ENCODE results near the gene KAZALD1. TPM values are rescaled to one million over a fixed set of nuclear protein-coding genes. Genes with fewer than 3 reads are reported as not detected.
A peak's percentile ranks its signal among the peaks of the same experiment; 100 is the strongest.

Gene KAZALD1
- polyA plus RNA-seq, 2 of the 4 experiments (the other 2 are of a cell fraction), result 4.3 to 4.5 TPM

DNA sequence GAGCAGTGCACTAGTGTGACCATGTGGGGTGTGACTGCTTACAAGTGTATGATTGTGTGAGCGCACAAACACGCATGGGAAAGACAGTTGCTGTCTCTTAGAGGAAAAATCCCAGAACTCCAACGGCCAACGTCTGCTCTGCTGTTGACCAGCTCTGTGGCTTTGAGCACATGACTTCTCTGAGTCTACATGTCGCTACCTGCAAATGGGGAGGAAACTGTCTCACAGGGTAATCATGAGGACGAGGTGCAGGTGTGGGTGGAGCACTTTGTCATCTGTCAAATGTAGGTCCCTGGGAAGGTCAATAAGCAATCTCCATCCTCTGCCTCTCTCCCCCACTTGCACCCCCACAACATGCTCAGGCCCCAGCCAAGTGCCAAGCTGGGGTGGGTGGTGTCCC, 38.1 kb downstream of the KAZALD1 start:
- TF ChIP-seq JUN (IDR thresholded peaks at IDR 0.05) (no peak), MYC (IDR thresholded peaks at IDR 0.05; ENCODE audit: borderline replicate concordance, low read length) (no peak), HEYL (CRISPR knock-in tag; IDR thresholded peaks at IDR 0.05) (no peak), CEBPB (IDR thresholded peaks at IDR 0.05) (no peak), RARB (CRISPR knock-in tag; IDR thresholded peaks at IDR 0.05) (no peak), SREBF2 (IDR thresholded peaks at IDR 0.05) (no peak), JUNB (IDR thresholded peaks at IDR 0.05) (no peak), MAFK (IDR thresholded peaks at IDR 0.05; ENCODE audit: partially characterized antibody) (no peak), TFCP2L1 (CRISPR knock-in tag; IDR thresholded peaks at IDR 0.05) (no peak), KDM1A (IDR thresholded peaks at IDR 0.05; ENCODE audit: low read depth) (no peak), POLR2A (IDR thresholded peaks at IDR 0.05; ENCODE audit: low read length) (no peak), EHF (CRISPR knock-in tag; IDR thresholded peaks at IDR 0.05) (no peak)
- TF ChIP-seq, protein P1, sequence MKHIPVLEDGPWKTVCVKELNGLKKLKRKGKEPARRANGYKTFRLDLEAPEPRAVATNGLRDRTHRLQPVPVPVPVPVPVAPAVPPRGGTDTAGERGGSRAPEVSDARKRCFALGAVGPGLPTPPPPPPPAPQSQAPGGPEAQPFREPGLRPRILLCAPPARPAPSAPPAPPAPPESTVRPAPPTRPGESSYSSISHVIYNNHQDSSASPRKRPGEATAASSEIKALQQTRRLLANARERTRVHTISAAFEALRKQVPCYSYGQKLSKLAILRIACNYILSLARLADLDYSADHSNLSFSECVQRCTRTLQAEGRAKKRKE (CRISPR knock-in tag; IDR thresholded peaks at IDR 0.05; ENCODE audit: low read depth), result no peak
- TF ChIP-seq, protein P2, sequence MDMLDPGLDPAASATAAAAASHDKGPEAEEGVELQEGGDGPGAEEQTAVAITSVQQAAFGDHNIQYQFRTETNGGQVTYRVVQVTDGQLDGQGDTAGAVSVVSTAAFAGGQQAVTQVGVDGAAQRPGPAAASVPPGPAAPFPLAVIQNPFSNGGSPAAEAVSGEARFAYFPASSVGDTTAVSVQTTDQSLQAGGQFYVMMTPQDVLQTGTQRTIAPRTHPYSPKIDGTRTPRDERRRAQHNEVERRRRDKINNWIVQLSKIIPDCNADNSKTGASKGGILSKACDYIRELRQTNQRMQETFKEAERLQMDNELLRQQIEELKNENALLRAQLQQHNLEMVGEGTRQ (IDR thresholded peaks at IDR 0.05), result no peak
- TF ChIP-seq, protein P3, sequence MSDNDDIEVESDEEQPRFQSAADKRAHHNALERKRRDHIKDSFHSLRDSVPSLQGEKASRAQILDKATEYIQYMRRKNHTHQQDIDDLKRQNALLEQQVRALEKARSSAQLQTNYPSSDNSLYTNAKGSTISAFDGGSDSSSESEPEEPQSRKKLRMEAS (IDR thresholded peaks at IDR 0.05), result no peak
- 37% methylated on average over 6 of the region's 6 CpGs for WGBS (ENCODE audit: missing lambda C conversion rate)
- no peak for ATAC-seq

GRCh38 chr10:101101372-101101881, 39.6 kb downstream of the KAZALD1 start:
- DNase-seq (ENCODE audit: low read depth in 1 of 2, low spot score in 1 of 2) (no peak), ATAC-seq (peak; percentile 58; a peak in 4 of 6 replicates), FAIRE-seq (no peak)
- Histone ChIP-seq H3K4me1 (no peaks in the 10 kb centered on the region), H3K9me3 (no peaks in the 10 kb centered on the region), H3K4me3 (no peak overlapping the region), H3K27ac (no peak overlapping the region), H3K4me2 (no peak overlapping the region)
- WGBS (ENCODE audit: missing lambda C conversion rate), result 26% methylated on average over 4 of the region's 4 CpGs
- TF ChIP-seq MAFK (IDR thresholded peaks at IDR 0.05; ENCODE audit: partially characterized antibody), result no peak
- no peak for TF ChIP-seq EP300 (IDR thresholded peaks at IDR 0.05)
- no peak for TF ChIP-seq HEYL (CRISPR knock-in tag; IDR thresholded peaks at IDR 0.05)
- no peak for TF ChIP-seq TFCP2L1 (CRISPR knock-in tag; IDR thresholded peaks at IDR 0.05)
- no peak for TF ChIP-seq HES2 (IDR thresholded peaks at IDR 0.05)
- TF ChIP-seq, protein P3 (IDR thresholded peaks at IDR 0.05), result no peak
- TF ChIP-seq MAZ (IDR thresholded peaks at IDR 0.05; ENCODE audit: borderline replicate concordance, low read depth, low read length), result no peak
- no peak for TF ChIP-seq CHD2 (IDR thresholded peaks at IDR 0.05; ENCODE audit: low read length, partially characterized antibody)
- TF ChIP-seq, protein P4, sequence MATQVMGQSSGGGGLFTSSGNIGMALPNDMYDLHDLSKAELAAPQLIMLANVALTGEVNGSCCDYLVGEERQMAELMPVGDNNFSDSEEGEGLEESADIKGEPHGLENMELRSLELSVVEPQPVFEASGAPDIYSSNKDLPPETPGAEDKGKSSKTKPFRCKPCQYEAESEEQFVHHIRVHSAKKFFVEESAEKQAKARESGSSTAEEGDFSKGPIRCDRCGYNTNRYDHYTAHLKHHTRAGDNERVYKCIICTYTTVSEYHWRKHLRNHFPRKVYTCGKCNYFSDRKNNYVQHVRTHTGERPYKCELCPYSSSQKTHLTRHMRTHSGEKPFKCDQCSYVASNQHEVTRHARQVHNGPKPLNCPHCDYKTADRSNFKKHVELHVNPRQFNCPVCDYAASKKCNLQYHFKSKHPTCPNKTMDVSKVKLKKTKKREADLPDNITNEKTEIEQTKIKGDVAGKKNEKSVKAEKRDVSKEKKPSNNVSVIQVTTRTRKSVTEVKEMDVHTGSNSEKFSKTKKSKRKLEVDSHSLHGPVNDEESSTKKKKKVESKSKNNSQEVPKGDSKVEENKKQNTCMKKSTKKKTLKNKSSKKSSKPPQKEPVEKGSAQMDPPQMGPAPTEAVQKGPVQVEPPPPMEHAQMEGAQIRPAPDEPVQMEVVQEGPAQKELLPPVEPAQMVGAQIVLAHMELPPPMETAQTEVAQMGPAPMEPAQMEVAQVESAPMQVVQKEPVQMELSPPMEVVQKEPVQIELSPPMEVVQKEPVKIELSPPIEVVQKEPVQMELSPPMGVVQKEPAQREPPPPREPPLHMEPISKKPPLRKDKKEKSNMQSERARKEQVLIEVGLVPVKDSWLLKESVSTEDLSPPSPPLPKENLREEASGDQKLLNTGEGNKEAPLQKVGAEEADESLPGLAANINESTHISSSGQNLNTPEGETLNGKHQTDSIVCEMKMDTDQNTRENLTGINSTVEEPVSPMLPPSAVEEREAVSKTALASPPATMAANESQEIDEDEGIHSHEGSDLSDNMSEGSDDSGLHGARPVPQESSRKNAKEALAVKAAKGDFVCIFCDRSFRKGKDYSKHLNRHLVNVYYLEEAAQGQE (IDR thresholded peaks at IDR 0.05), result no peak
- TF ChIP-seq SMC3 (IDR thresholded peaks at IDR 0.05), result no peak
- no peak for TF ChIP-seq CEBPB (IDR thresholded peaks at IDR 0.05)
- no peak for TF ChIP-seq POLR2A (IDR thresholded peaks at IDR 0.05; ENCODE audit: low read length)
- no peak for TF ChIP-seq CHD4 (IDR thresholded peaks at IDR 0.05; ENCODE audit: borderline replicate concordance)
- no peak for TF ChIP-seq RAD21 (conservative IDR thresholded peaks at IDR 0.05 in 1 of 2, IDR thresholded peaks at IDR 0.05 in 1 of 2)
- TF ChIP-seq ZC3H11A (IDR thresholded peaks at IDR 0.05), result no peak
- TF ChIP-seq, protein P2 (IDR thresholded peaks at IDR 0.05), result no peak
- no peak for TF ChIP-seq MYC (IDR thresholded peaks at IDR 0.05; ENCODE audit: borderline replicate concordance, low read length)
- no peak for TF ChIP-seq EHMT2 (IDR thresholded peaks at IDR 0.05; ENCODE audit: low read depth)
- TF ChIP-seq, protein P5, sequence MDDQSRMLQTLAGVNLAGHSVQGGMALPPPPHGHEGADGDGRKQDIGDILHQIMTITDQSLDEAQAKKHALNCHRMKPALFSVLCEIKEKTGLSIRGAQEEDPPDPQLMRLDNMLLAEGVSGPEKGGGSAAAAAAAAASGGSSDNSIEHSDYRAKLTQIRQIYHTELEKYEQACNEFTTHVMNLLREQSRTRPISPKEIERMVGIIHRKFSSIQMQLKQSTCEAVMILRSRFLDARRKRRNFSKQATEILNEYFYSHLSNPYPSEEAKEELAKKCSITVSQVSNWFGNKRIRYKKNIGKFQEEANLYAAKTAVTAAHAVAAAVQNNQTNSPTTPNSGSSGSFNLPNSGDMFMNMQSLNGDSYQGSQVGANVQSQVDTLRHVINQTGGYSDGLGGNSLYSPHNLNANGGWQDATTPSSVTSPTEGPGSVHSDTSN (IDR thresholded peaks at IDR 0.05), result no peak
- TF ChIP-seq RARB (CRISPR knock-in tag; IDR thresholded peaks at IDR 0.05), result no peak
- ChIA-PET POLR2A (no interaction called here), CTCF (interaction anchor here (0.9 to 65.1 kb wide), 7 partner anchors 10 to 190 kb away, joined by 3 to 2364 read pairs (median 27); partner anchors contain the start of genes KAZALD1, PDZD7 and SFXN3)

More for the DNA sequence above, 38.1 kb downstream of the KAZALD1 start:
- H3K9me3 ChIP-seq, result no peaks in the 10 kb centered on the region
- no peak overlapping the region for H3K27ac ChIP-seq
- ChIA-PET CTCF (interaction anchor here (1.0 to 65.1 kb wide), 6 partner anchors 8 to 225 kb away, joined by 3 to 2364 read pairs (median 108); partner anchors contain the start of genes KAZALD1, PDZD7 and SFXN3), POLR2A (no interaction called here)
- FAIRE-seq (no peak), DNase-seq (ENCODE audit: low read depth in 1 of 2, low spot score in 1 of 2) (no peak)
- H3K4me2 ChIP-seq, result no peak overlapping the region
- H3K4me1 ChIP-seq, result peaks cover 5% of the 10 kb centered on the region; the same call in 2 of the 3 replicates
- H3K4me3 ChIP-seq, result no peak overlapping the region
